Stimulated activated naive B cell treated with anti-CD40 and anti-IgM and Interleukin-4, amounts not matched to agents 10 μg/mL and 1 μg/mL and 100 μg/mL, for 72 hours (primary cell): Measurements from ENCODE around the gene DHX30.
"Not testable (repeated sequence)": the region's sequence is repeated elsewhere in the genome, so short reads cannot be mapped to it uniquely, and the experiment has no call there.

ENCODE experiments used
- ATAC-seq, 2 donors: fragments of 150-1000 bp; cut with Tn5 transposase; replicated peaks; 2 replicates each; pipeline ENCODE4 v1.10.0; 2021; ENCODE audit warnings: moderate library complexity in 1 of 2
- DNase-seq: peaks from one replicate; pipeline ENCODE4 v3.0.0; 2021
- H3K27ac Mint-ChIP-seq: one replicate; pipeline ENCODE4 v1.8.0; 2022; ENCODE audit warnings: mild to moderate bottlenecking, mixed read lengths
- H3K27me3 Mint-ChIP-seq, 2 donors: one replicate each; pipeline ENCODE4 v1.8.0; 2022; ENCODE audit warnings: mixed read lengths in 2 of 2
- H3K36me3 Mint-ChIP-seq, 2 donors: one replicate each; pipeline ENCODE4 v1.8.0; 2022; ENCODE audit warnings: mixed read lengths in 2 of 2, mild to moderate bottlenecking in 1 of 2
- H3K4me1 Mint-ChIP-seq, 2 donors: one replicate each; pipeline ENCODE4 v1.8.0; 2022; ENCODE audit warnings: mixed read lengths in 2 of 2, mild to moderate bottlenecking in 1 of 2
- H3K4me3 Mint-ChIP-seq, 2 donors: one replicate each; pipeline ENCODE4 v1.8.0; 2022; ENCODE audit warnings: mild to moderate bottlenecking in 2 of 2, mixed read lengths in 2 of 2, moderate library complexity in 1 of 2
- H3K9me3 Mint-ChIP-seq, 2 donors: one replicate each; pipeline ENCODE4 v1.8.0; 2022; ENCODE audit warnings: mixed read lengths in 2 of 2, mild to moderate bottlenecking in 1 of 2

Gene DHX30, protein sequence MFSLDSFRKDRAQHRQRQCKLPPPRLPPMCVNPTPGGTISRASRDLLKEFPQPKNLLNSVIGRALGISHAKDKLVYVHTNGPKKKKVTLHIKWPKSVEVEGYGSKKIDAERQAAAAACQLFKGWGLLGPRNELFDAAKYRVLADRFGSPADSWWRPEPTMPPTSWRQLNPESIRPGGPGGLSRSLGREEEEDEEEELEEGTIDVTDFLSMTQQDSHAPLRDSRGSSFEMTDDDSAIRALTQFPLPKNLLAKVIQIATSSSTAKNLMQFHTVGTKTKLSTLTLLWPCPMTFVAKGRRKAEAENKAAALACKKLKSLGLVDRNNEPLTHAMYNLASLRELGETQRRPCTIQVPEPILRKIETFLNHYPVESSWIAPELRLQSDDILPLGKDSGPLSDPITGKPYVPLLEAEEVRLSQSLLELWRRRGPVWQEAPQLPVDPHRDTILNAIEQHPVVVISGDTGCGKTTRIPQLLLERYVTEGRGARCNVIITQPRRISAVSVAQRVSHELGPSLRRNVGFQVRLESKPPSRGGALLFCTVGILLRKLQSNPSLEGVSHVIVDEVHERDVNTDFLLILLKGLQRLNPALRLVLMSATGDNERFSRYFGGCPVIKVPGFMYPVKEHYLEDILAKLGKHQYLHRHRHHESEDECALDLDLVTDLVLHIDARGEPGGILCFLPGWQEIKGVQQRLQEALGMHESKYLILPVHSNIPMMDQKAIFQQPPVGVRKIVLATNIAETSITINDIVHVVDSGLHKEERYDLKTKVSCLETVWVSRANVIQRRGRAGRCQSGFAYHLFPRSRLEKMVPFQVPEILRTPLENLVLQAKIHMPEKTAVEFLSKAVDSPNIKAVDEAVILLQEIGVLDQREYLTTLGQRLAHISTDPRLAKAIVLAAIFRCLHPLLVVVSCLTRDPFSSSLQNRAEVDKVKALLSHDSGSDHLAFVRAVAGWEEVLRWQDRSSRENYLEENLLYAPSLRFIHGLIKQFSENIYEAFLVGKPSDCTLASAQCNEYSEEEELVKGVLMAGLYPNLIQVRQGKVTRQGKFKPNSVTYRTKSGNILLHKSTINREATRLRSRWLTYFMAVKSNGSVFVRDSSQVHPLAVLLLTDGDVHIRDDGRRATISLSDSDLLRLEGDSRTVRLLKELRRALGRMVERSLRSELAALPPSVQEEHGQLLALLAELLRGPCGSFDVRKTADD

DNA sequence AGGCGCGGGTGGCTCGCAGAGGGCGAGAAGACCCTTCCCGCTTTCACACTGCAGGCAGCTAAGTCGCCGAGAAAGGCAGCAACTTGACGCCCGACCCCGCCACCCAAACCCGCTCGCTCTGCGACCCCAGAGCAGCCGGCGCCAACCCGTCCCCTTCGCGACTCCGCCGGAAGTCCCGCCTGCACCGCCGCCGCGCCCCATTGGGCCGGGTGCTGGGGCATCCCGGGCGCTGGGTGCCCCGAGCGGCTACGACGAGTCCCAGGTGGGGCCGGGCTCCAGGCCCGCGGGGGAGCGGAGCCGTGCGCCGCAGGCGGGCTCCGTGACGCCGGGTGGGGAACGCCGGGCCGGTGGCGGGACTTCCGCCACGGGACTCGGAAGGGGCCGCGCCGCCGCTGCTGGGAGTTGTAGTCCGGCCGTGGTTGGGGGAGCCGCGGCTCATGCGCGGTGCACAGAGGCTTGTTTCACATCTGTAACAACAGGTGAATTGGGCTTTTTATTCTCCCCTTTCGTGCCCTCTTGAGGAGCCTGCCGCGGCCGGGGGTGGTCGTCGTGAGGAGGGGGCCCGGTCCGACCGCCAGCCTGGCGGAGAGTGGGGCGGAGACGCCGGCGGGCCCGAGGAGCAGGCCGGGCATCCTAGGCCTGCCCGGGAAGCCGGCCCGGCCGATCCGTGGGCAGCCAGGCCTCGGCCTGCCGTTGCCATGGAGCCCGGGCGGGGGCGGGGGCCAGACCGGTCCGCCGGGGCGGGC lies at the start of gene DHX30:
DHX30 (plus strand) TSS at position 405 of the 746 bp plus-strand sequence. CDS start 7,546 bp downstream, outside the sequence.
- ATAC-seq, result peak; percentile 95 to 96
- peaks cover 8 to 11% of the 10 kb centered on the region in 2 donors for H3K4me1 Mint-ChIP-seq

DNA sequence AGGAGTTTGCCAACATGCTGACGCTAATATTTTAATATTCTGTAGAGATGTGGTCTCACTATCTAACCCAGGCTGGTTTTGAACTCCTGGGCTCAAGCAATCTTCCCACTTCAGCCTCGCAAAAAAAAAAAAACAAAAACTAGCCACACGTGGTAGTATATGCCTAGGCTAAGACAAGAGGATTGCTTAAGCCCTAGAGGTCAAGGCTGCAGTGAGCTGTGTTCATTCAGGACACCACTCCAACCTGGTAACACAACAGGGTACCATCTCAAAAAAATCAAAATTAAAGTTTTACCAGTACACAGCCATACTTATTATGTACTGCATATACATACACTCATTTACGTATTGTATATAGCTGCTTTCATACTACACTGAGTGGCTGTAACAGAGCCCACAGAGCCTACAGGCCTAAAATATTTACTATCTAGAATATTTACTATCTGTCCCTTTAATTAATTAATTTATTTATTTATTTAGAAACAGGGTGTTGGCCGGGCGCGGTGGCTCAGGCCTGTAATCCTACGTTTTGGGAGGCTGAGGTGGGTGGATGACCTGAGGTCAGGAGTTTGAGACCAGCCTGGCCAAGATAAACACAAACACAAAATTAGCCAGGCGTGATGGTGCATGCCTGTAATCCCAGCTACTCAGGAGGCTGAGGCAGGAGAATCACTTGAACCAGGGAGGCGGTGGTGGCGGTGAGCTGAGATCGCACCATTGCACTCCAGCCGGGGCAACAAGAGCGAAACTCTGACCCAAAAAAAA lies 44.5 kb upstream of the DHX30 start:
- Mint-ChIP-seq H3K27me3 (no peaks in the 10 kb centered on the region), H3K27ac (peak overlapping the region; percentile 56), H3K36me3 (peaks cover 26 to 27% of the 10 kb centered on the region in 2 donors), H3K9me3 (no peaks in the 10 kb centered on the region), H3K4me3 (no peak overlapping the region), H3K4me1 (peaks cover 10 to 21% of the 10 kb centered on the region in 2 donors)
- DNase-seq (no peak), ATAC-seq (no peak)

More for the DNA sequence above, at the start of gene DHX30:
- H3K27ac Mint-ChIP-seq, result peak within 1 kb of the TSS; percentile 97
- H3K9me3 Mint-ChIP-seq, result no peaks in the 10 kb centered on the region
- peaks cover 0 to 3% of the 10 kb centered on the region in 2 donors for H3K36me3 Mint-ChIP-seq
- peak; percentile 84 for DNase-seq
- no peaks in the 10 kb centered on the region for H3K27me3 Mint-ChIP-seq
- H3K4me3 Mint-ChIP-seq, result peak within 1 kb of the TSS; percentile 97

DNA sequence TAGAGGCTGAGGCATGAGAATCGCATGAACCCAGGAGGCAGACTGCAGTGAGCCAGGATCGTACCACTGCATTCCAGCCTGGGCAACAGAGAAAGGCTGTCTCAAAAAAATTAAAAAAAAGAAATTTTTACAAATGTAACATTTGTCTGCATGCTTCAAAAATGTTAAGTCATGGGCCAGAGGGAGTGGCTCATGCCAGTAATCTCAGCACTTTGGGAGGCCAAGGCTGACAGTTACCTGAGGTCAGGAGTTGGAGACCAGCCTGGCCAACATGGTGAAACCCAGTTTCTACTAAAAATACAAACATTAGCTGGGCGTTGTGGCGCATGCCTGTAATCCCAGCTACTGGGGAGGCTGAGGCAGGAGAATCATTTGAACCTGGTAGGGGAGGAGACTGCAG lies 42.7 kb upstream of the DHX30 start:
- peak overlapping the region; percentile 9 for H3K27ac Mint-ChIP-seq
- H3K9me3 Mint-ChIP-seq, ATAC-seq, H3K4me3 Mint-ChIP-seq, H3K27me3 Mint-ChIP-seq, DNase-seq: not testable (repeated sequence)
- H3K36me3 Mint-ChIP-seq, result peaks cover 28 to 33% of the 10 kb centered on the region in 2 donors
- H3K4me1 Mint-ChIP-seq, result peaks cover 8 to 20% of the 10 kb centered on the region in 2 donors

DNA sequence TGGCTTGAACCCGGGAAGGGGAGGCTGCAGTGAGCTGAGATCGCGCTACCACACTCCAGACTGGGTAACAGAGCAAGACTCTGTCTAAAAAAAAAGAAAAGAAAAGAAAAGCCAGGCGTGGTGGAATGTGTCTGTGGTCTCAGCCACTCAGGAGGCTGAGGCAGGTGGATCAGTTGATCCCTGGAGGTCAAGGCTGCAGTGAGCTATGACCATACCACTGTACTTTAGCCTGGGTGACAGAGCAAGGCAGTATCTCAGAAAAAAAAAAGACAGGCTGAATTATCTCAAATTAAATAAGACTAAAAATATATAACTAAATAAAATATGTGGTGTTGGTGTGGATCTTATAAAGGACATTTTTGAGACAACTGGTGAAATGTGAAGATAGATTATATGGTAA lies 41.9 kb upstream of the DHX30 start:
- peaks cover 30 to 35% of the 10 kb centered on the region in 2 donors for H3K36me3 Mint-ChIP-seq
- H3K4me1 Mint-ChIP-seq, result peaks cover 8 to 24% of the 10 kb centered on the region in 2 donors
- H3K27me3 Mint-ChIP-seq, result no peaks in the 10 kb centered on the region
- no peak overlapping the region for H3K4me3 Mint-ChIP-seq
- ATAC-seq (no peak), DNase-seq (no peak)
- H3K9me3 Mint-ChIP-seq, result no peaks in the 10 kb centered on the region
- H3K27ac Mint-ChIP-seq, result no peak overlapping the region

- DNase-seq (no peak), ATAC-seq (no peak)
- H3K27ac Mint-ChIP-seq, result peak overlapping the region; percentile 78
- H3K9me3 Mint-ChIP-seq, result no peaks in the 10 kb centered on the region
- H3K27me3 Mint-ChIP-seq, result no peaks in the 10 kb centered on the region
- H3K4me3 Mint-ChIP-seq, result no peak overlapping the region
- peaks cover 19 to 27% of the 10 kb centered on the region in 2 donors for H3K36me3 Mint-ChIP-seq
- peaks cover 8 to 19% of the 10 kb centered on the region in 2 donors for H3K4me1 Mint-ChIP-seq
Measured at GRCh38 chr3:47762233-47762632, 40.7 kb upstream of the DHX30 start.

- ATAC-seq (no peak), DNase-seq (no peak)
- H3K27me3 Mint-ChIP-seq, result no peaks in the 10 kb centered on the region
- peaks cover 8 to 19% of the 10 kb centered on the region in 2 donors for H3K4me1 Mint-ChIP-seq
- no peak overlapping the region for H3K4me3 Mint-ChIP-seq
- H3K27ac Mint-ChIP-seq, result peak overlapping the region; percentile 14
- H3K36me3 Mint-ChIP-seq, result peaks cover 17 to 30% of the 10 kb centered on the region in 2 donors
- H3K9me3 Mint-ChIP-seq, result no peaks in the 10 kb centered on the region
Measured at GRCh38 chr3:47766186-47766585, 36.8 kb upstream of the DHX30 start.

DNA sequence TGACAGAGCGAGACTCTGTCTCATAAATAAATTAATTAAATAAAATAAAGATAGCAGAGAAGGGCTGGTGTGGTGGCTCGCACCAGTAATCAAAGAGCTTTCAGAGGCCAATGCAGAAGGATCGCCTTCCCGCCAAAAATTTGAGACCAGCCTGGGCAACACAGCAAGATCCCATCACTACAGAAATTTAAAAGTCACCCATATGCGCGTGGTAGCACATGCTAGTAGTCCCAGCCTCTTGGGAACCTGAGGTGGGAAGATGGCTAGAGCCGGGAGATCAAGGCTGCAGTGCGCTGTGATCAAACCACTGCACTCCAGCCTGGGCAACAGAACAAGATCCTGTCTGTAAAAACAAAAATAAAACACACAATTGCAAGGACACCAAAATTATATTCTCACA lies 30.9 kb upstream of the DHX30 start:
- Mint-ChIP-seq H3K27ac (no peak overlapping the region), H3K36me3 (peaks cover 20 to 25% of the 10 kb centered on the region in 2 donors), H3K4me1 (peaks cover 5 to 16% of the 10 kb centered on the region in 2 donors), H3K27me3 (no peaks in the 10 kb centered on the region), H3K4me3 (no peak overlapping the region), H3K9me3 (no peaks in the 10 kb centered on the region)
- DNase-seq (no peak), ATAC-seq (no peak)

- Mint-ChIP-seq H3K27me3 (no peaks in the 10 kb centered on the region), H3K36me3 (peaks cover 20 to 25% of the 10 kb centered on the region in 2 donors), H3K27ac (no peak overlapping the region), H3K4me1 (peaks cover 5 to 16% of the 10 kb centered on the region in 2 donors), H3K4me3 (no peak overlapping the region), H3K9me3 (no peaks in the 10 kb centered on the region)
- ATAC-seq (no peak), DNase-seq (no peak)
Measured at GRCh38 chr3:47772788-47773187, 30.1 kb upstream of the DHX30 start.

- peaks cover 15 to 23% of the 10 kb centered on the region in 2 donors for H3K4me1 Mint-ChIP-seq
Measured at GRCh38 chr3:47778746-47779145, 24.2 kb upstream of the DHX30 start.

GRCh38 chr3:47780741-47781684 lies 21.9 kb upstream of the DHX30 start:
- H3K27me3 Mint-ChIP-seq, result no peaks in the 10 kb centered on the region
- H3K36me3 Mint-ChIP-seq, result peaks cover 1 to 9% of the 10 kb centered on the region in 2 donors
- peak overlapping the region; percentile 100 for H3K27ac Mint-ChIP-seq
- DNase-seq (peak; percentile 51), ATAC-seq (peak; percentile 28 to 41)
- peak overlapping the region; percentile 87 to 99 for H3K4me3 Mint-ChIP-seq
- no peaks in the 10 kb centered on the region for H3K9me3 Mint-ChIP-seq
- peaks cover 14 to 16% of the 10 kb centered on the region in 2 donors for H3K4me1 Mint-ChIP-seq

More at GRCh38 chr3:47778746-47779145, 24.2 kb upstream of the DHX30 start:
- DNase-seq (no peak), ATAC-seq (no peak)
- H3K27me3 Mint-ChIP-seq, result no peaks in the 10 kb centered on the region
- H3K4me3 Mint-ChIP-seq, result no peak overlapping the region
- peaks cover 6 to 15% of the 10 kb centered on the region in 2 donors for H3K36me3 Mint-ChIP-seq
- H3K9me3 Mint-ChIP-seq, result no peaks in the 10 kb centered on the region
- no peak overlapping the region for H3K27ac Mint-ChIP-seq

DNA sequence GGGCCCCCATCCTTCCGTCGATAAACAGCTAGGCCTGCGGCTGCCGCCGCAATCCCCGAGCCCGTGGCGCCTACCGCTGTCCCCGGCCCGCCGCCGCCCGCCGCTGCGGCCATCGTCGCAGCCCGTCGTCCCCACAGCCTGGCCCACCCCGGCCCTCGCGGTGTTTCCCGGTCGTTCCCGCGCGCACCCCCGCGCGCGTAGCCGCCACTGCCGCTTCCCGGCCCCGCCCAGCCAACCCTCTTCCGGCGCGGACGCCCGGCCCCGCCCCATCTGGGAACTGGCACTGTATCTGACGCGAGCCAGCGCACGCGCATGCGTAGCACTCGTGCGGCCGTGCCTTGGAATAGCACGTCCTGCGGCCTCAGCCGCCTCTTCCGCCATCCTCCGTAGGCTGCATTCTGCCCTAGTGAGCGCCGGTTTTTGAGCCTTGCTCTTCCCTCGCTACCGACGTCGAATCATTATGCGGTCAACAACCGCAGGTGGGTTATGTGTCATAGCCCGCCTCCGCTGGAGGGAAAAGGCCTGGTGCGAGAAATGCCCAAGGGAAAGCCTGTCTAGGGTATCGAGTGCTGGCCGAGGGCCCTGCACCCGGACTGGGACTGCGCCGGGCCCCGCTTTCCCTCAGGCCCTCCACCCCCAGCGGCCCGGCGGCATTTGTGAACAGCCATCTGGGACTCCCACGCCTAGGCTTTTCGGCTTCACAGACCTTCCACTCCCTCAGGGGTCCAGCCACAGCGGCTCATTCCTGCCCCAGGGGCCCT lies 21.1 kb upstream of the DHX30 start, which contains the start of gene SMARCC1:
SMARCC1 (minus strand) TSS at position 209 of the 761 bp plus-strand sequence; CDS start at position 113, 96 bp downstream.
- peak; percentile 98 for DNase-seq
- Mint-ChIP-seq H3K9me3 (no peaks in the 10 kb centered on the region), H3K36me3 (peaks cover 1 to 7% of the 10 kb centered on the region in 2 donors), H3K27me3 (no peaks in the 10 kb centered on the region), H3K4me1 (peaks cover 8 to 14% of the 10 kb centered on the region in 2 donors), H3K4me3 (peak within 1 kb of the TSS; percentile 87 to 99), H3K27ac (peak within 1 kb of the TSS; percentile 100)
- peak; percentile 85 to 91 for ATAC-seq
